ENCODE measurements around the gene TVP23B.

Gene TVP23B

GRCh38 chr17:18848501-18848900 is 67.5 kb downstream of the TVP23B start:
- Mint-ChIP-seq H3K4me3 (no peak overlapping the region), H3K27ac (no peak overlapping the region), H3K36me3 (ENCODE audit: low read depth) (no peaks in the 10 kb centered on the region), H3K9me3 (no peaks in the 10 kb centered on the region), H3K4me1 (ENCODE audit: low read depth) (peaks cover 1% of the 10 kb centered on the region), H3K27me3 (ENCODE audit: low read depth) (peaks cover 4% of the 10 kb centered on the region)

- H3K27ac Mint-ChIP-seq, result no peak overlapping the region
- peaks cover 9% of the 10 kb centered on the region for H3K4me1 Mint-ChIP-seq (ENCODE audit: low read depth)
- H3K4me3 Mint-ChIP-seq, result no peak overlapping the region
- H3K9me3 Mint-ChIP-seq, result no peaks in the 10 kb centered on the region
- no peaks in the 10 kb centered on the region for H3K36me3 Mint-ChIP-seq (ENCODE audit: low read depth)
- no peaks in the 10 kb centered on the region for H3K27me3 Mint-ChIP-seq (ENCODE audit: low read depth)
Observed at GRCh38 chr17:18850679-18851078, 69.7 kb downstream of the TVP23B start.

GRCh38 chr17:18851201-18851600 is 70.2 kb downstream of the TVP23B start:
- peaks cover 11% of the 10 kb centered on the region for H3K4me1 Mint-ChIP-seq (ENCODE audit: low read depth)
- no peaks in the 10 kb centered on the region for H3K36me3 Mint-ChIP-seq (ENCODE audit: low read depth)
- no peak overlapping the region for H3K4me3 Mint-ChIP-seq
- H3K27me3 Mint-ChIP-seq (ENCODE audit: low read depth), result no peaks in the 10 kb centered on the region
- no peak overlapping the region for H3K27ac Mint-ChIP-seq
- H3K9me3 Mint-ChIP-seq, result no peaks in the 10 kb centered on the region

GRCh38 chr17:18854956-18855355 is 74.0 kb downstream of the TVP23B start:
- no peak overlapping the region for H3K27ac Mint-ChIP-seq

GRCh38 chr17:18855831-18856569 is 75.0 kb downstream of the TVP23B start:
- H3K4me3 Mint-ChIP-seq, result peak overlapping the region; percentile 91
- H3K9me3 Mint-ChIP-seq, result no peaks in the 10 kb centered on the region
- H3K27ac Mint-ChIP-seq, result peak overlapping the region; percentile 87
- no peaks in the 10 kb centered on the region for H3K27me3 Mint-ChIP-seq (ENCODE audit: low read depth)
- peaks cover 38% of the 10 kb centered on the region for H3K4me1 Mint-ChIP-seq (ENCODE audit: low read depth)
- no peaks in the 10 kb centered on the region for H3K36me3 Mint-ChIP-seq (ENCODE audit: low read depth)

More at GRCh38 chr17:18854956-18855355, 74.0 kb downstream of the TVP23B start:
- Mint-ChIP-seq H3K4me1 (ENCODE audit: low read depth) (peaks cover 27% of the 10 kb centered on the region), H3K9me3 (no peaks in the 10 kb centered on the region), H3K36me3 (ENCODE audit: low read depth) (no peaks in the 10 kb centered on the region), H3K4me3 (peak overlapping the region; percentile 78), H3K27me3 (ENCODE audit: low read depth) (no peaks in the 10 kb centered on the region)

Data from T-helper 1 cell treated with Interleukin-12 subunit alpha and Interleukin-12 subunit beta and Interleukin-4 antibody, amounts not matched to agents 30 μg/mL and 1 μg/mL, for 36 hours (primary cell).